ENCODE data around the gene ARID1B. TPM values are rescaled to one million over a fixed set of nuclear protein-coding genes. Genes with fewer than 3 reads are reported as not detected.

Gene ARID1B
- total RNA-seq, 1 donor from 2014 or later = 16.3 TPM

- peaks cover 5% of the 10 kb centered on the region for H3K36me3 ChIP-seq (ENCODE audit: control insufficient read depth, insufficient read depth, low read length)
- FAIRE-seq = no peak
- no peak for DNase-seq (ENCODE audit: low read depth)
- TF ChIP-seq, protein P1, sequence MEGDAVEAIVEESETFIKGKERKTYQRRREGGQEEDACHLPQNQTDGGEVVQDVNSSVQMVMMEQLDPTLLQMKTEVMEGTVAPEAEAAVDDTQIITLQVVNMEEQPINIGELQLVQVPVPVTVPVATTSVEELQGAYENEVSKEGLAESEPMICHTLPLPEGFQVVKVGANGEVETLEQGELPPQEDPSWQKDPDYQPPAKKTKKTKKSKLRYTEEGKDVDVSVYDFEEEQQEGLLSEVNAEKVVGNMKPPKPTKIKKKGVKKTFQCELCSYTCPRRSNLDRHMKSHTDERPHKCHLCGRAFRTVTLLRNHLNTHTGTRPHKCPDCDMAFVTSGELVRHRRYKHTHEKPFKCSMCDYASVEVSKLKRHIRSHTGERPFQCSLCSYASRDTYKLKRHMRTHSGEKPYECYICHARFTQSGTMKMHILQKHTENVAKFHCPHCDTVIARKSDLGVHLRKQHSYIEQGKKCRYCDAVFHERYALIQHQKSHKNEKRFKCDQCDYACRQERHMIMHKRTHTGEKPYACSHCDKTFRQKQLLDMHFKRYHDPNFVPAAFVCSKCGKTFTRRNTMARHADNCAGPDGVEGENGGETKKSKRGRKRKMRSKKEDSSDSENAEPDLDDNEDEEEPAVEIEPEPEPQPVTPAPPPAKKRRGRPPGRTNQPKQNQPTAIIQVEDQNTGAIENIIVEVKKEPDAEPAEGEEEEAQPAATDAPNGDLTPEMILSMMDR (IDR thresholded peaks at IDR 0.05; ENCODE audit: insufficient read depth, low read length, severe bottlenecking) = no peak
- no peak overlapping the region for H3K4me3 ChIP-seq (ENCODE audit: low read depth, low read length)
- H3K27me3 ChIP-seq (ENCODE audit: control insufficient read depth, insufficient read depth, low read length) = no peaks in the 10 kb centered on the region
Measured at GRCh38 chr6:157155804-157156203, 378.6 kb downstream of the ARID1B start.

DNA sequence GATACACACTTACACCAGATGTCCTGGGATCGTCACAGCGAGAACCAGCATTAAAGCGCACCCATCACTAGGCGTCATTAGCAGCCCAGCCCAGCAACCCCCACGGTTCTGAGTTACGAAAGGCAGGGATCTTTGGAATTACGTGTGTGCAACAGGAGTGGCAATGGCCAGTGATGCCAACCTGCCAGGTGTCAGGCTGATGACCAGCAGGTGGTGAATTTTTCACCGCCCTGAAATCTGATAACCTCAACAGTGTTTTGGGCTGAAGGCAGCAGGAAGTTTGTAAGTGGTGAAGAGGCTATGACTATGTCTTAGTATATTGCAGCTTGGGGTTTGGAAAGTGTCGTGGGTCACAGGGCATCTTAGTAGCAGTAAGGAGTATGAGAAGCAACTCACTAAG is 380.1 kb downstream of the ARID1B start:
- Histone ChIP-seq H3K4me3 (ENCODE audit: low read depth, low read length) (no peak overlapping the region), H3K27me3 (ENCODE audit: control insufficient read depth, insufficient read depth, low read length) (no peaks in the 10 kb centered on the region), H3K36me3 (ENCODE audit: control insufficient read depth, insufficient read depth, low read length) (peaks cover 3% of the 10 kb centered on the region)
- TF ChIP-seq, protein P1 (IDR thresholded peaks at IDR 0.05; ENCODE audit: insufficient read depth, low read length, severe bottlenecking) = no peak
- DNase-seq (ENCODE audit: low read depth) (no peak), FAIRE-seq (no peak)

- no peaks in the 10 kb centered on the region for H3K27me3 ChIP-seq (ENCODE audit: control insufficient read depth, insufficient read depth, low read length)
- DNase-seq (ENCODE audit: low read depth) (no peak), FAIRE-seq (peak; percentile 13)
- H3K36me3 ChIP-seq (ENCODE audit: control insufficient read depth, insufficient read depth, low read length) = peaks cover 3% of the 10 kb centered on the region
- H3K4me3 ChIP-seq (ENCODE audit: low read depth, low read length) = no peak overlapping the region
- TF ChIP-seq, protein P1 (IDR thresholded peaks at IDR 0.05; ENCODE audit: insufficient read depth, low read length, severe bottlenecking) = no peak
Measured at GRCh38 chr6:157158456-157158855, 381.3 kb downstream of the ARID1B start.

- H3K4me3 ChIP-seq (ENCODE audit: low read depth, low read length) = no peak overlapping the region
- FAIRE-seq (no peak), DNase-seq (ENCODE audit: low read depth) (no peak)
- H3K27me3 ChIP-seq (ENCODE audit: control insufficient read depth, insufficient read depth, low read length) = no peaks in the 10 kb centered on the region
- TF ChIP-seq, protein P1 (IDR thresholded peaks at IDR 0.05; ENCODE audit: insufficient read depth, low read length, severe bottlenecking) = no peak
- peaks cover 3% of the 10 kb centered on the region for H3K36me3 ChIP-seq (ENCODE audit: control insufficient read depth, insufficient read depth, low read length)
Measured at GRCh38 chr6:157158897-157159296, 381.7 kb downstream of the ARID1B start.

DNA sequence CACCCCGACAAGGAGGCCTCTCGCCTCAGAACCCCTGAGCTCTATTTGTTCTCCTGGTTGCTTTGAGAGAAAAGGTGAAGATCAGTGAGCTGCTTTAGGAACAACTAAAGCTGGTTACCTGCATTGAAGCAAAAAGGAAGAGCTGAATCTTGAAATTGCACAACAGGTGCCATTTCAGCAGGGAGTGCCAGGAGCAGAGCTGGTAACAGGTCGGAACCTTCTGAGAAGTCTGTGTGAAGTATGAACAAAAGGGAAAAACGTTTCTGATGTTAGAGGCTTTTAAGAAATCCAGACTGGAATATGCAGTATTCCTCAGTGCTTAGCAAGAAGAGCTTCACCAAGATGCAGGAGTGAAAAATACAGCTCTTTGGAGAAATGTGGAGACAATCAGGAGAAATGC is 382.2 kb downstream of the ARID1B start:
- Histone ChIP-seq H3K27me3 (ENCODE audit: control insufficient read depth, insufficient read depth, low read length) (no peaks in the 10 kb centered on the region), H3K36me3 (ENCODE audit: control insufficient read depth, insufficient read depth, low read length) (peaks cover 3% of the 10 kb centered on the region), H3K4me3 (ENCODE audit: low read depth, low read length) (no peak overlapping the region)
- TF ChIP-seq, protein P1 (IDR thresholded peaks at IDR 0.05; ENCODE audit: insufficient read depth, low read length, severe bottlenecking) = no peak
- no peak for FAIRE-seq
- no peak for DNase-seq (ENCODE audit: low read depth)

GRCh38 chr6:157161912-157162311 is 384.7 kb downstream of the ARID1B start:
- H3K4me3 ChIP-seq (ENCODE audit: low read depth, low read length) = no peak overlapping the region
- TF ChIP-seq, protein P1 (IDR thresholded peaks at IDR 0.05; ENCODE audit: insufficient read depth, low read length, severe bottlenecking) = no peak
- FAIRE-seq = no peak
- H3K36me3 ChIP-seq (ENCODE audit: control insufficient read depth, insufficient read depth, low read length) = peaks cover 3% of the 10 kb centered on the region
- no peak for DNase-seq (ENCODE audit: low read depth)
- H3K27me3 ChIP-seq (ENCODE audit: control insufficient read depth, insufficient read depth, low read length) = no peaks in the 10 kb centered on the region
